Measurements from ENCODE around the gene C16orf92. TPM values are rescaled to one million over a fixed set of nuclear protein-coding genes. Genes with fewer than 3 reads are reported as not detected.

The C16orf92 gene
- total and polyA plus RNA-seq, 2 of the 13 experiments (the other 11 are each of a cell fraction or from before 2014, with no cell fraction given): not detected

DNA sequence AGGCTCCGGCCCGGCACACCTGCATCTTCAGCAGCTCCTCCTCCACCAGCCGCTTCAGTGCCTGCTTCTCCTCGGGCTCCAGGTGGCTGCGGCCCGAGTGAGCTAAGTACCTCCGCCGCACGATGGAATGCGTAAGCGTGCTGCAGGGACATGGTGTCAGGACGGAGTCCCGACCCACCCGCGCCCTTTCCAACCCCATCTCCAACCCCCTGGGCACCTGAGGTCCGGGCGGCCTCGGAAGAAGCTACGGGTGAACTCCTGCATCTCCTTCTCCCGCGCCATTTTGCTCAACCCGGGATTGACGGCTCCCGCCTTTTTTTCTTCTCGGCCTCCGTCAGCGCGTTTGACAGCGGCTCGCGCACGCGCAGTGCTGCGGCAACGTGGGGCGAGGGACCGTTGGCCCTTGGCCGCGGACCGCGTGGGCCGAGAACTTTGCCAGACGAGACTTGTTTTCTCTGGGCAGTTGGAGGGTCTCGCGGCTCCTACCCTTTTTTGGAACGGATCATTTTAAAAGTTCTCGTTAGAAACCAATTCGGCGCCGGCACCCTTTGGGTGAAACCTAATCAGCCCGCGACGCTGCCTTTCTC, 27.6 kb upstream of the C16orf92 start, which contains the start of gene HIRIP3 (continued):
- TF ChIP-seq, protein P1, sequence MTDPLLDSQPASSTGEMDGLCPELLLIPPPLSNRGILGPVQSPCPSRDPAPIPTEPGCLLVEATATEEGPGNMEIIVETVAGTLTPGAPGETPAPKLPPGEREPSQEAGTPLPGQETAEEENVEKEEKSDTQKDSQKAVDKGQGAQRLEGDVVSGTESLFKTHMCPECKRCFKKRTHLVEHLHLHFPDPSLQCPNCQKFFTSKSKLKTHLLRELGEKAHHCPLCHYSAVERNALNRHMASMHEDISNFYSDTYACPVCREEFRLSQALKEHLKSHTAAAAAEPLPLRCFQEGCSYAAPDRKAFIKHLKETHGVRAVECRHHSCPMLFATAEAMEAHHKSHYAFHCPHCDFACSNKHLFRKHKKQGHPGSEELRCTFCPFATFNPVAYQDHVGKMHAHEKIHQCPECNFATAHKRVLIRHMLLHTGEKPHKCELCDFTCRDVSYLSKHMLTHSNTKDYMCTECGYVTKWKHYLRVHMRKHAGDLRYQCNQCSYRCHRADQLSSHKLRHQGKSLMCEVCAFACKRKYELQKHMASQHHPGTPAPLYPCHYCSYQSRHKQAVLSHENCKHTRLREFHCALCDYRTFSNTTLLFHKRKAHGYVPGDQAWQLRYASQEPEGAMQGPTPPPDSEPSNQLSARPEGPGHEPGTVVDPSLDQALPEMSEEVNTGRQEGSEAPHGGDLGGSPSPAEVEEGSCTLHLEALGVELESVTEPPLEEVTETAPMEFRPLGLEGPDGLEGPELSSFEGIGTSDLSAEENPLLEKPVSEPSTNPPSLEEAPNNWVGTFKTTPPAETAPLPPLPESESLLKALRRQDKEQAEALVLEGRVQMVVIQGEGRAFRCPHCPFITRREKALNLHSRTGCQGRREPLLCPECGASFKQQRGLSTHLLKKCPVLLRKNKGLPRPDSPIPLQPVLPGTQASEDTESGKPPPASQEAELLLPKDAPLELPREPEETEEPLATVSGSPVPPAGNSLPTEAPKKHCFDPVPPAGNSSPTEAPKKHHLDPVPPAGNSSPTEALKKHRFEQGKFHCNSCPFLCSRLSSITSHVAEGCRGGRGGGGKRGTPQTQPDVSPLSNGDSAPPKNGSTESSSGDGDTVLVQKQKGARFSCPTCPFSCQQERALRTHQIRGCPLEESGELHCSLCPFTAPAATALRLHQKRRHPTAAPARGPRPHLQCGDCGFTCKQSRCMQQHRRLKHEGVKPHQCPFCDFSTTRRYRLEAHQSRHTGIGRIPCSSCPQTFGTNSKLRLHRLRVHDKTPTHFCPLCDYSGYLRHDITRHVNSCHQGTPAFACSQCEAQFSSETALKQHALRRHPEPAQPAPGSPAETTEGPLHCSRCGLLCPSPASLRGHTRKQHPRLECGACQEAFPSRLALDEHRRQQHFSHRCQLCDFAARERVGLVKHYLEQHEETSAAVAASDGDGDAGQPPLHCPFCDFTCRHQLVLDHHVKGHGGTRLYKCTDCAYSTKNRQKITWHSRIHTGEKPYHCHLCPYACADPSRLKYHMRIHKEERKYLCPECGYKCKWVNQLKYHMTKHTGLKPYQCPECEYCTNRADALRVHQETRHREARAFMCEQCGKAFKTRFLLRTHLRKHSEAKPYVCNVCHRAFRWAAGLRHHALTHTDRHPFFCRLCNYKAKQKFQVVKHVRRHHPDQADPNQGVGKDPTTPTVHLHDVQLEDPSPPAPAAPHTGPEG (CRISPR knock-in tag; IDR thresholded peaks at IDR 0.05): peak; percentile 88; the same call in 1 of the 2 replicates
- TF ChIP-seq ZNF816 (CRISPR knock-in tag; IDR thresholded peaks at IDR 0.05; ENCODE audit: borderline replicate concordance) (no peak), BCL3 (CRISPR knock-in tag; IDR thresholded peaks at IDR 0.05) (no peak), SMAD3 (CRISPR knock-in tag; IDR thresholded peaks at IDR 0.05) (no peak), DRAP1 (CRISPR knock-in tag; IDR thresholded peaks at IDR 0.05) (no peak; the same call in 1 of the 2 replicates), ZMAT3 (CRISPR knock-in tag; conservative IDR thresholded peaks at IDR 0.05) (0 out of 2 replicates have a peak, but pooled peaks have one; percentile 1), KLF12 (CRISPR knock-in tag; IDR thresholded peaks at IDR 0.05; ENCODE audit: borderline replicate concordance) (no peak), HMGA1 (CRISPR knock-in tag; conservative IDR thresholded peaks at IDR 0.05) (no peak), ZNF230 (CRISPR knock-in tag; IDR thresholded peaks at IDR 0.05) (no peak), SMAD1 (CRISPR knock-in tag; IDR thresholded peaks at IDR 0.05; ENCODE audit: borderline replicate concordance, low read depth) (no peak)
- TF ChIP-seq, protein P2, sequence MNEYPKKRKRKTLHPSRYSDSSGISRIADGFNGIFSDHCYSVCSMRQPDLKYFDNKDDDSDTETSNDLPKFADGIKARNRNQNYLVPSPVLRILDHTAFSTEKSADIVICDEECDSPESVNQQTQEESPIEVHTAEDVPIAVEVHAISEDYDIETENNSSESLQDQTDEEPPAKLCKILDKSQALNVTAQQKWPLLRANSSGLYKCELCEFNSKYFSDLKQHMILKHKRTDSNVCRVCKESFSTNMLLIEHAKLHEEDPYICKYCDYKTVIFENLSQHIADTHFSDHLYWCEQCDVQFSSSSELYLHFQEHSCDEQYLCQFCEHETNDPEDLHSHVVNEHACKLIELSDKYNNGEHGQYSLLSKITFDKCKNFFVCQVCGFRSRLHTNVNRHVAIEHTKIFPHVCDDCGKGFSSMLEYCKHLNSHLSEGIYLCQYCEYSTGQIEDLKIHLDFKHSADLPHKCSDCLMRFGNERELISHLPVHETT (CRISPR knock-in tag; conservative IDR thresholded peaks at IDR 0.05): 0 out of 2 replicates have a peak, but pooled peaks have one; percentile 3
- TF ChIP-seq, protein P3, sequence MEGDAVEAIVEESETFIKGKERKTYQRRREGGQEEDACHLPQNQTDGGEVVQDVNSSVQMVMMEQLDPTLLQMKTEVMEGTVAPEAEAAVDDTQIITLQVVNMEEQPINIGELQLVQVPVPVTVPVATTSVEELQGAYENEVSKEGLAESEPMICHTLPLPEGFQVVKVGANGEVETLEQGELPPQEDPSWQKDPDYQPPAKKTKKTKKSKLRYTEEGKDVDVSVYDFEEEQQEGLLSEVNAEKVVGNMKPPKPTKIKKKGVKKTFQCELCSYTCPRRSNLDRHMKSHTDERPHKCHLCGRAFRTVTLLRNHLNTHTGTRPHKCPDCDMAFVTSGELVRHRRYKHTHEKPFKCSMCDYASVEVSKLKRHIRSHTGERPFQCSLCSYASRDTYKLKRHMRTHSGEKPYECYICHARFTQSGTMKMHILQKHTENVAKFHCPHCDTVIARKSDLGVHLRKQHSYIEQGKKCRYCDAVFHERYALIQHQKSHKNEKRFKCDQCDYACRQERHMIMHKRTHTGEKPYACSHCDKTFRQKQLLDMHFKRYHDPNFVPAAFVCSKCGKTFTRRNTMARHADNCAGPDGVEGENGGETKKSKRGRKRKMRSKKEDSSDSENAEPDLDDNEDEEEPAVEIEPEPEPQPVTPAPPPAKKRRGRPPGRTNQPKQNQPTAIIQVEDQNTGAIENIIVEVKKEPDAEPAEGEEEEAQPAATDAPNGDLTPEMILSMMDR (CRISPR knock-in tag; IDR thresholded peaks at IDR 0.05): no peak
- TF ChIP-seq, protein P4, sequence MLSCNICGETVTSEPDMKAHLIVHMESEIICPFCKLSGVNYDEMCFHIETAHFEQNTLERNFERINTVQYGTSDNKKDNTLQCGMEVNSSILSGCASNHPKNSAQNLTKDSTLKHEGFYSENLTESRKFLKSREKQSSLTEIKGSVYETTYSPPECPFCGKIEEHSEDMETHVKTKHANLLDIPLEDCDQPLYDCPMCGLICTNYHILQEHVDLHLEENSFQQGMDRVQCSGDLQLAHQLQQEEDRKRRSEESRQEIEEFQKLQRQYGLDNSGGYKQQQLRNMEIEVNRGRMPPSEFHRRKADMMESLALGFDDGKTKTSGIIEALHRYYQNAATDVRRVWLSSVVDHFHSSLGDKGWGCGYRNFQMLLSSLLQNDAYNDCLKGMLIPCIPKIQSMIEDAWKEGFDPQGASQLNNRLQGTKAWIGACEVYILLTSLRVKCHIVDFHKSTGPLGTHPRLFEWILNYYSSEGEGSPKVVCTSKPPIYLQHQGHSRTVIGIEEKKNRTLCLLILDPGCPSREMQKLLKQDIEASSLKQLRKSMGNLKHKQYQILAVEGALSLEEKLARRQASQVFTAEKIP (CRISPR knock-in tag; IDR thresholded peaks at IDR 0.05; ENCODE audit: borderline replicate concordance): no peak
